K562 (cell line): ENCODE data around the gene LTO1.

Experiments
- EZH2 ChIP-seq: IDR thresholded peaks from 2 replicates; pipeline ENCODE4 v1.6.1; 2012; ENCODE audit warnings: low read depth, mild to moderate bottlenecking, inconsistent platforms, low read length, borderline replicate concordance
- FOS ChIP-seq: IDR thresholded peaks from 3 replicates; pipeline ENCODE4 v1.6.1; 2011; ENCODE audit not compliant: insufficient read length; ENCODE audit errors: extremely low read depth
- PML ChIP-seq: IDR thresholded peaks from 2 replicates; pipeline ENCODE4 v1.6.1; 2012; ENCODE audit warnings: low read length, inconsistent platforms
- TF ChIP-seq, protein P1 (sequence below): sonication (generic); formaldehyde crosslinking; IDR thresholded peaks from 2 replicates; pipeline ENCODE4 v1.9.0; 2022; ENCODE audit warnings: mild to moderate bottlenecking, missing genetic modification reagents

DNA sequence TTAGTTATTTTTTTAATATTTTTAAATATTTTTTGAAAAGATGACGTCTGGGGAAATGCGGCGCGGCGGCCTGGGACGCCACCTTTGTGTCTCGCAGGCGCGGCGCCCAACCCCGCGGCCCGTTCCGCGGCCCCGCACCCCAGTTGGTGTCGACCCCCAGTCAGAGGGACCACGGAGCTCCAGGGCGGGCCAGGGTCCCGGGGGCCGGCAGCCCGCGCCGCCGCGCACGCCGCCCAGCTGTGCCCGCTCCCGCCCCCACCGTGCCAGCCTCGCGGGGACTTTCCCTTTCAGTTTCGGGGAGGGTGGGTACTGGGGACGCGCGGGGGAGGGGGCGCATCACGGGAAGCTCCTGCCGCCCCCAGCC lies 32.6 kb downstream of the LTO1 start:
- TF ChIP-seq FOS (no peak), PML (no peak), EZH2 (no peak)
- TF ChIP-seq, protein P1, sequence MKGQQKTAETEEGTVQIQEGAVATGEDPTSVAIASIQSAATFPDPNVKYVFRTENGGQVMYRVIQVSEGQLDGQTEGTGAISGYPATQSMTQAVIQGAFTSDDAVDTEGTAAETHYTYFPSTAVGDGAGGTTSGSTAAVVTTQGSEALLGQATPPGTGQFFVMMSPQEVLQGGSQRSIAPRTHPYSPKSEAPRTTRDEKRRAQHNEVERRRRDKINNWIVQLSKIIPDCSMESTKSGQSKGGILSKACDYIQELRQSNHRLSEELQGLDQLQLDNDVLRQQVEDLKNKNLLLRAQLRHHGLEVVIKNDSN (CRISPR knock-in tag) = no peak
